GM12878 (cell line): ENCODE data around the gene CBLB. TPM values are rescaled to one million over a fixed set of nuclear protein-coding genes. Genes with fewer than 3 reads are reported as not detected.

Experiments
- ATAC-seq: fragments of 200-7000 bp; cut with Tn5 transposase; 3 replicates; pipeline ENCODE4 v1.9.1; 2020; ENCODE audit warnings: mild to moderate bottlenecking, moderate library complexity
- BruUV-seq: library from RNA; stranded (reverse); fragments of 400-500 nt; replicated peaks from 2 replicates; lab custom pipeline; 2021; lab: Mats Ljungman, UMichigan
- CTCF ChIA-PET: fragments of 300-600 bp; sonication (Branson Sonifier 250); formaldehyde crosslinking; extraction: SDS; loops from one replicate; lab custom pipeline; 2021; ENCODE audit warnings: inconsistent platforms; lab: Yijun Ruan, JAX
- POLR2A ChIA-PET: fragments of 350-600 bp; formaldehyde crosslinking; extraction: SDS; loops from one replicate; lab custom pipeline; 2021; ENCODE audit warnings: inconsistent platforms; lab: Charles Lee
- RAD21 ChIA-PET: fragments of 300-600 bp; sonication (Branson Sonifier 250); formaldehyde crosslinking; loops from one replicate; lab custom pipeline; 2023; ENCODE audit warnings: antibody characterized with exemption; ENCODE audit not compliant: unreplicated experiment; lab: Charles Lee
- SMC1A ChIA-PET: fragments of 300-600 bp; sonication (Branson Sonifier 250); formaldehyde crosslinking; loops from one replicate; lab custom pipeline; 2023; ENCODE audit not compliant: unreplicated experiment, uncharacterized antibody; lab: Charles Lee
- DNase-seq: peaks from one replicate; pipeline ENCODE4 v3.0.0-alpha.2; 2011; ENCODE audit warnings: low read depth, low spot score
- FAIRE-seq: peaks from 3 replicates; lab custom pipeline; 2011; peaks lifted over from hg19 to GRCh38; lab: Jason Lieb, UNC
- H2AFZ ChIP-seq: 2 replicates; pipeline ENCODE4 v1.6.0; 2011; ENCODE audit warnings: low read depth, low read length, control low read depth; ENCODE audit not compliant: control insufficient read depth
- H3K27ac ChIP-seq: 2 replicates; pipeline ENCODE4 v1.5.1; 2011; ENCODE audit warnings: control low read depth; ENCODE audit not compliant: control insufficient read depth, insufficient read depth
- H3K27me3 ChIP-seq, 2 experiments: replicated peaks in 1 of 2; 2 replicates each; pipeline versions ENCODE4 v1.6.0 to v1.6.1; 2011; ENCODE audit warnings: low read length in 1 of 2; ENCODE audit not compliant: control insufficient read depth in 2 of 2, insufficient read depth in 2 of 2
- H3K36me3 ChIP-seq, 2 experiments: 2 replicates each; pipeline ENCODE4 v1.5.1; 2011; ENCODE audit warnings: low read length in 1 of 2; ENCODE audit not compliant: control insufficient read depth in 2 of 2, insufficient read depth in 2 of 2
- H3K4me1 ChIP-seq: 2 replicates; pipeline ENCODE4 v1.6.1; 2011; ENCODE audit warnings: mild to moderate bottlenecking, low read length, moderate library complexity, mixed read lengths; ENCODE audit not compliant: control insufficient read depth, insufficient read depth
- H3K4me2 ChIP-seq: 2 replicates; pipeline ENCODE4 v1.6.0; 2011; ENCODE audit warnings: control low read depth; ENCODE audit not compliant: control insufficient read depth, insufficient read depth
- H3K4me3 ChIP-seq: fragments of 200-600 bp; sonication (generic); 2 replicates; pipeline ENCODE4 v1.5.1; 2016
- H3K79me2 ChIP-seq: 2 replicates; pipeline ENCODE4 v1.6.0; 2011; ENCODE audit warnings: low read length; ENCODE audit not compliant: control insufficient read depth, insufficient read depth
- H3K9ac ChIP-seq: 2 replicates; pipeline ENCODE4 v1.8.0; 2011; ENCODE audit warnings: low read length, control low read depth, mixed read lengths; ENCODE audit not compliant: control insufficient read depth, insufficient read depth
- H3K9me3 ChIP-seq: replicated peaks from 3 replicates; pipeline ENCODE4 v1.5.1; 2011; ENCODE audit warnings: mild to moderate bottlenecking, low read length; ENCODE audit not compliant: control insufficient read depth, insufficient read depth
- H4K20me1 ChIP-seq: 2 replicates; pipeline ENCODE4 v1.6.0; 2011; ENCODE audit not compliant: control insufficient read depth, insufficient read depth
- BACH1 ChIP-seq: fragments of 450-650 bp; IDR thresholded peaks from 2 replicates; pipeline ENCODE4 v1.6.1; 2017; ENCODE audit warnings: mild to moderate bottlenecking, borderline replicate concordance
- CHD4 ChIP-seq: fragments of 200-600 bp; sonication (generic); IDR thresholded peaks from 2 replicates; pipeline ENCODE4 v1.6.1; 2016; ENCODE audit warnings: mild to moderate bottlenecking
- CREM ChIP-seq: IDR thresholded peaks from 2 replicates; pipeline ENCODE4 v1.6.1; 2014; ENCODE audit warnings: antibody characterized with exemption, low read depth
- EED ChIP-seq: sonication (generic); IDR thresholded peaks from 2 replicates; pipeline ENCODE4 v1.6.1; 2016; ENCODE audit warnings: antibody characterized with exemption, low read depth
- HCFC1 ChIP-seq: fragments of 150-350 bp; IDR thresholded peaks from 2 replicates; pipeline ENCODE4 v1.6.1; 2014; ENCODE audit warnings: low read length
- KLF5 ChIP-seq: fragments of 450-650 bp; IDR thresholded peaks from 2 replicates; pipeline ENCODE4 v1.6.1; 2014; ENCODE audit warnings: mild to moderate bottlenecking; ENCODE audit not compliant: partially characterized antibody
- MLLT1 ChIP-seq: fragments of 450-650 bp; IDR thresholded peaks from 2 replicates; pipeline ENCODE4 v1.6.1; 2016; ENCODE audit warnings: mild to moderate bottlenecking
- NFYA ChIP-seq: IDR thresholded peaks from 2 replicates; pipeline ENCODE4 v1.6.1; 2011; ENCODE audit warnings: low read depth, mild to moderate bottlenecking, low read length, improper control_type of control experiment, borderline replicate concordance
- NR2F1 ChIP-seq: fragments of 450-650 bp; conservative IDR thresholded peaks from 2 replicates; pipeline ENCODE4 v1.6.1; 2017; ENCODE audit warnings: mild to moderate bottlenecking
- RAD21 ChIP-seq: IDR thresholded peaks from 2 replicates; pipeline ENCODE4 v1.6.1; 2011; ENCODE audit warnings: mild to moderate bottlenecking, low read depth, low read length, moderate library complexity; ENCODE audit not compliant: insufficient read depth
- RAD51 ChIP-seq: fragments of 450-650 bp; IDR thresholded peaks from 2 replicates; pipeline ENCODE4 v1.6.1; 2016; ENCODE audit warnings: moderate library complexity, mild to moderate bottlenecking, inconsistent platforms
- SREBF1 ChIP-seq: IDR thresholded peaks from 2 replicates; pipeline ENCODE4 v1.6.1; 2012; ENCODE audit warnings: mild to moderate bottlenecking, low read length
- STAT1 ChIP-seq: fragments of 450-650 bp; conservative IDR thresholded peaks from 2 replicates; pipeline ENCODE4 v1.6.1; 2014; ENCODE audit warnings: antibody characterized with exemption, mild to moderate bottlenecking
- SUZ12 ChIP-seq: fragments of 200-600 bp; sonication (generic); IDR thresholded peaks from one replicate; pipeline ENCODE4 v1.6.1; 2018; ENCODE audit warnings: antibody characterized with exemption, mild to moderate bottlenecking; ENCODE audit not compliant: unreplicated experiment
- WRNIP1 ChIP-seq: IDR thresholded peaks from 2 replicates; pipeline ENCODE4 v1.6.1; 2011; ENCODE audit warnings: low read depth, low read length, improper control_type of control experiment, borderline replicate concordance
- ZNF207 ChIP-seq: fragments of 450-650 bp; IDR thresholded peaks from 2 replicates; pipeline ENCODE4 v1.6.1; 2014; ENCODE audit warnings: antibody characterized with exemption, mild to moderate bottlenecking, borderline replicate concordance
- ZNF24 ChIP-seq: fragments of 450-650 bp; IDR thresholded peaks from 2 replicates; pipeline ENCODE4 v1.6.1; 2017; ENCODE audit warnings: antibody characterized with exemption, mild to moderate bottlenecking
- WGBS: methylation state at CpG from one replicate; pipeline ENCODE4 v1.1.6; 2016; ENCODE audit warnings: low lambda C conversion rate; ENCODE audit not compliant: insufficient replicate concordance, insufficient coverage; ENCODE audit errors: missing lambda C conversion rate; 5-methylcytosine and 5-hydroxymethylcytosine counted together
- in situ Hi-C: fragments of 300-500 bp; cut with MboI; formaldehyde crosslinking; loops from 9 replicates; pipeline ENCODE4 v1.14.3; 2018; ENCODE audit warnings: mixed read lengths
- intact Hi-C: fragments of 100-400 bp; cut with micrococcal nuclease; formaldehyde crosslinking; loops from one replicate; pipeline ENCODE4 v1.14.2; 2022; ENCODE audit not compliant: unreplicated experiment
- polyA plus RNA-seq, 11 experiments: library from polyadenylated mRNA; depleted of rRNA in 4 of 11; unstranded in 6 of 11; stranded (reverse) in 5 of 11; fragments of >200 nt; fragmentation: Nextera tagmentation in 4 of 11; fragmentation: Illumina TruSeq in 1 of 11; extraction: Ambion mirVana in 4 of 11; extraction: Trizol in 1 of 11; gene quantifications; 1 replicate in 1 of 11; 2 replicates in 10 of 11; pipeline versions ENCODE4 v1.2.1 to v1.2.3, GENCODE V29; 2011 to 2016; ENCODE audit warnings: inconsistent platforms in 2 of 11, missing spikeins in 2 of 11, low read depth in 1 of 11
- total RNA-seq, 4 experiments: library from RNA; depleted of rRNA in 3 of 4; stranded (reverse); fragments of >200 nt in 3 of 4; fragmentation: Illumina TruSeq in 1 of 4; extraction: Trizol in 1 of 4; gene quantifications; 2 replicates each; pipeline versions ENCODE4 v1.2.1 to v1.2.3, GENCODE V29; 2013 to 2021

The CBLB gene
- total and polyA plus RNA-seq, 10 of the 15 experiments (the other 5 are each of a cell fraction or from before 2014, with no cell fraction given): 17.2 to 107 (median 41.9) TPM

GRCh38 chr3:105800320-105800719, 68.5 kb downstream of the CBLB start:
- ChIA-PET RAD21 (interaction anchor here (0.6 to 3.9 kb wide), 7 partner anchors 27 to 809 kb away, joined by 3 to 62 read pairs (median 15); no protein-coding TSS in a partner anchor), CTCF (interaction anchor here (0.7 to 2.6 kb wide), 4 partner anchors 25 to 49 kb away, joined by 3 to 11 read pairs (median 4); no protein-coding TSS in a partner anchor), POLR2A (interaction anchor here (3.3 kb wide), 1 partner anchor 36 kb away, joined by 18 read pairs; no protein-coding TSS in a partner anchor), SMC1A (interaction anchor here (0.7 to 6.7 kb wide), 16 partner anchors 11 to 810 kb away, joined by 3 to 86 read pairs (median 6); partner anchors contain the start of gene CBLB)
- Histone ChIP-seq H3K27me3 (no peaks in the 10 kb centered on the region), H3K4me1 (peaks cover 37% of the 10 kb centered on the region), H3K9me3 (peaks cover 13% of the 10 kb centered on the region), H3K9ac (no peak overlapping the region), H3K4me2 (peak overlapping the region; percentile 90), H3K79me2 (peaks cover 60% of the 10 kb centered on the region), H3K4me3 (peak overlapping the region; percentile 25; the same call in 1 of the 2 replicates), H3K27ac (peak overlapping the region; percentile 86), H4K20me1 (no peaks in the 10 kb centered on the region), H3K36me3 (no peaks in the 10 kb centered on the region; a peak in 3 of 4 replicates), H2AFZ (no peak overlapping the region; the same call in 1 of the 2 replicates)
- DNase-seq: no peak
- 76% methylated on average over 5 of the region's 5 CpGs for WGBS
- FAIRE-seq: no peak
- in situ Hi-C loops (no loop called here), intact Hi-C loops (loop anchor here (5.0 kb wide), 1 partner anchor 62 kb away; no protein-coding TSS in a partner anchor)
- BruUV-seq: no TSS peak
- peak; percentile 25 for ATAC-seq
- no peak for TF ChIP-seq NFYA
- 0 out of 2 replicates have a peak, but pooled peaks have one; percentile 25 for TF ChIP-seq EED
- no peak for TF ChIP-seq HCFC1

- Histone ChIP-seq H3K4me2 (0 out of 2 replicates have a peak overlapping the region, but pooled peaks have one; percentile 25), H3K4me1 (peaks cover 37% of the 10 kb centered on the region), H3K9ac (no peak overlapping the region), H4K20me1 (no peaks in the 10 kb centered on the region), H3K79me2 (peaks cover 58% of the 10 kb centered on the region), H2AFZ (no peak overlapping the region), H3K36me3 (no peaks in the 10 kb centered on the region; a peak in 3 of 4 replicates), H3K27ac (peak overlapping the region; percentile 61; the same call in 1 of the 2 replicates)
- no peak for ATAC-seq
- intact Hi-C loops: no loop called here
- no peak for FAIRE-seq
- ChIA-PET RAD21 (interaction anchor here (0.8 to 3.9 kb wide), 9 partner anchors 10 to 810 kb away, joined by 3 to 50 read pairs (median 5); no protein-coding TSS in a partner anchor), POLR2A (interaction anchor here (3.1 kb wide), 1 partner anchor 37 kb away, joined by 9 read pairs; no protein-coding TSS in a partner anchor), SMC1A (interaction anchor here (1.2 to 6.7 kb wide), 9 partner anchors 11 to 112 kb away, joined by 3 to 86 read pairs (median 7); no protein-coding TSS in a partner anchor), CTCF (interaction anchor here (0.5 to 0.6 kb wide), 2 partner anchors 13 to 30 kb away, joined by 3 to 4 read pairs; no protein-coding TSS in a partner anchor)
- WGBS: 100% methylated on average over 3 of the region's 3 CpGs
- no peak for TF ChIP-seq SREBF1
- TF ChIP-seq KLF5: no peak
- no peak for TF ChIP-seq RAD21
- no peak for TF ChIP-seq ZNF207
- no peak for TF ChIP-seq STAT1
- TF ChIP-seq WRNIP1: no peak
- no peak for TF ChIP-seq ZNF24
- no peak for TF ChIP-seq CHD4
- TF ChIP-seq RAD51: no peak
- no peak for TF ChIP-seq BACH1
- no peak for TF ChIP-seq NR2F1
- TF ChIP-seq CREM: no peak
- no peak for TF ChIP-seq MLLT1
- TF ChIP-seq SUZ12: no peak
- TF ChIP-seq, all 136 proteins: peak for 0
- in situ Hi-C loops: no loop called here
- no peak overlapping the region for H3K4me3 ChIP-seq
- peaks cover 11% of the 10 kb centered on the region for H3K9me3 ChIP-seq
- BruUV-seq: no TSS peak
- H3K27me3 ChIP-seq: no peaks in the 10 kb centered on the region
- no peak for DNase-seq
These were observed 69.5 kb downstream of the CBLB start for GRCh38 chr3:105799286-105799685.
